DND-41 (cell line): ENCODE results near the gene TM4SF5.

Experiments used
- ATAC-seq: fragments of 200-7000 bp; cut with Tn5 transposase; 3 replicates; pipeline ENCODE4 v1.9.1; 2021; ENCODE audit warnings: low read depth; ENCODE audit not compliant: insufficient read depth
- DNase-seq: peaks from one replicate; pipeline ENCODE4 v3.0.0-alpha.2; 2020
- H2AFZ ChIP-seq: 2 replicates; pipeline ENCODE4 v1.6.0; 2012; ENCODE audit warnings: low read depth, low read length
- H3K27ac ChIP-seq: 2 replicates; pipeline ENCODE4 v1.5.1; 2012; ENCODE audit warnings: low read length, inconsistent platforms
- H3K27me3 ChIP-seq: fragments of 200-600 bp; sonication (generic); 2 replicates; pipeline ENCODE4 v1.6.0; 2012; ENCODE audit warnings: low read length, mild to moderate bottlenecking, inconsistent platforms; ENCODE audit not compliant: insufficient read depth, poor library complexity
- H3K36me3 ChIP-seq: 2 replicates; pipeline ENCODE4 v1.5.1; 2012; ENCODE audit warnings: low read length, inconsistent platforms; ENCODE audit not compliant: insufficient read depth
- H3K4me1 ChIP-seq: 2 replicates; pipeline ENCODE4 v1.5.1; 2012; ENCODE audit warnings: mild to moderate bottlenecking, low read length; ENCODE audit not compliant: insufficient read depth
- H3K4me2 ChIP-seq: 2 replicates; pipeline ENCODE4 v1.6.0; 2012; ENCODE audit warnings: mild to moderate bottlenecking, moderate library complexity, low read length, inconsistent platforms; ENCODE audit not compliant: insufficient read depth
- H3K4me3 ChIP-seq, 2 experiments: fragments of 200-600 bp in 1 of 2; shearing (Covaris generic) in 1 of 2; 2 replicates each; pipeline ENCODE4 v1.5.1; 2012 to 2016; ENCODE audit warnings: inconsistent platforms in 2 of 2, low read length in 2 of 2, mild to moderate bottlenecking in 2 of 2, low read depth in 1 of 2, moderate library complexity in 1 of 2
- H3K79me2 ChIP-seq: 2 replicates; pipeline ENCODE4 v1.6.0; 2012; ENCODE audit warnings: low read length, inconsistent platforms; ENCODE audit not compliant: insufficient read depth
- H3K9ac ChIP-seq: 2 replicates; pipeline ENCODE4 v1.6.0; 2012; ENCODE audit warnings: low read depth, mild to moderate bottlenecking, inconsistent platforms, low read length, moderate library complexity
- H3K9me3 ChIP-seq: 2 replicates; pipeline ENCODE4 v1.5.1; 2012; ENCODE audit warnings: low read length, moderate library complexity, mild to moderate bottlenecking, inconsistent platforms; ENCODE audit not compliant: insufficient read depth, severe bottlenecking
- H4K20me1 ChIP-seq: 2 replicates; pipeline ENCODE4 v1.6.0; 2012; ENCODE audit warnings: low read length; ENCODE audit not compliant: insufficient read depth
- EZH2 ChIP-seq: IDR thresholded peaks from 3 replicates; pipeline ENCODE4 v1.6.1; 2012; ENCODE audit warnings: borderline replicate concordance, low read depth, mild to moderate bottlenecking, moderate library complexity, low read length, inconsistent platforms; ENCODE audit not compliant: severe bottlenecking
- TF ChIP-seq, protein P1 (sequence below): IDR thresholded peaks from 2 replicates; pipeline ENCODE4 v1.5.1; 2012; ENCODE audit warnings: borderline replicate concordance, low read length, moderate library complexity, mild to moderate bottlenecking; ENCODE audit not compliant: poor library complexity, severe bottlenecking; ENCODE audit errors: extremely low read depth

TM4SF5 gene, protein sequence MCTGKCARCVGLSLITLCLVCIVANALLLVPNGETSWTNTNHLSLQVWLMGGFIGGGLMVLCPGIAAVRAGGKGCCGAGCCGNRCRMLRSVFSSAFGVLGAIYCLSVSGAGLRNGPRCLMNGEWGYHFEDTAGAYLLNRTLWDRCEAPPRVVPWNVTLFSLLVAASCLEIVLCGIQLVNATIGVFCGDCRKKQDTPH

GRCh38 chr17:4771519-4772234 lies at the start of gene TM4SF5:
Gene TM4SF5 (plus strand): TSS chr17:4771886. CDS start chr17:4771923, 37 bp downstream.
- Histone ChIP-seq H3K79me2 (no peaks in the 10 kb centered on the region), H3K36me3 (no peaks in the 10 kb centered on the region), H4K20me1 (no peaks in the 10 kb centered on the region), H3K9me3 (no peaks in the 10 kb centered on the region), H3K27ac (no peak within 1 kb of the TSS), H3K4me3 (no peak within 1 kb of the TSS), H3K9ac (no peak within 1 kb of the TSS), H3K4me1 (no peaks in the 10 kb centered on the region), H3K27me3 (peaks cover 5% of the 10 kb centered on the region), H2AFZ (no peak within 1 kb of the TSS), H3K4me2 (no peak within 1 kb of the TSS)
- ATAC-seq, result peak; percentile 83
- no peak for TF ChIP-seq EZH2
- TF ChIP-seq, protein P1, sequence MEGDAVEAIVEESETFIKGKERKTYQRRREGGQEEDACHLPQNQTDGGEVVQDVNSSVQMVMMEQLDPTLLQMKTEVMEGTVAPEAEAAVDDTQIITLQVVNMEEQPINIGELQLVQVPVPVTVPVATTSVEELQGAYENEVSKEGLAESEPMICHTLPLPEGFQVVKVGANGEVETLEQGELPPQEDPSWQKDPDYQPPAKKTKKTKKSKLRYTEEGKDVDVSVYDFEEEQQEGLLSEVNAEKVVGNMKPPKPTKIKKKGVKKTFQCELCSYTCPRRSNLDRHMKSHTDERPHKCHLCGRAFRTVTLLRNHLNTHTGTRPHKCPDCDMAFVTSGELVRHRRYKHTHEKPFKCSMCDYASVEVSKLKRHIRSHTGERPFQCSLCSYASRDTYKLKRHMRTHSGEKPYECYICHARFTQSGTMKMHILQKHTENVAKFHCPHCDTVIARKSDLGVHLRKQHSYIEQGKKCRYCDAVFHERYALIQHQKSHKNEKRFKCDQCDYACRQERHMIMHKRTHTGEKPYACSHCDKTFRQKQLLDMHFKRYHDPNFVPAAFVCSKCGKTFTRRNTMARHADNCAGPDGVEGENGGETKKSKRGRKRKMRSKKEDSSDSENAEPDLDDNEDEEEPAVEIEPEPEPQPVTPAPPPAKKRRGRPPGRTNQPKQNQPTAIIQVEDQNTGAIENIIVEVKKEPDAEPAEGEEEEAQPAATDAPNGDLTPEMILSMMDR, result no peak
- peak; percentile 41 for DNase-seq

GRCh38 chr17:4722678-4723240 lies 48.9 kb upstream of the TM4SF5 start:
- Histone ChIP-seq H4K20me1 (no peaks in the 10 kb centered on the region), H3K79me2 (no peaks in the 10 kb centered on the region), H3K27ac (no peak overlapping the region), H2AFZ (no peak overlapping the region), H3K36me3 (peaks cover 30% of the 10 kb centered on the region), H3K4me1 (no peaks in the 10 kb centered on the region), H3K9me3 (no peaks in the 10 kb centered on the region), H3K4me3 (no peak overlapping the region), H3K9ac (no peak overlapping the region), H3K27me3 (no peaks in the 10 kb centered on the region), H3K4me2 (no peak overlapping the region)
- DNase-seq (no peak), ATAC-seq (no peak)
- TF ChIP-seq, protein P1, result no peak
- no peak for TF ChIP-seq EZH2

GRCh38 chr17:4724650-4725049 lies 47.0 kb upstream of the TM4SF5 start:
- TF ChIP-seq EZH2, result no peak
- TF ChIP-seq, protein P1, result no peak
- no peak overlapping the region for H3K9ac ChIP-seq
- H3K4me1 ChIP-seq, result no peaks in the 10 kb centered on the region
- no peak overlapping the region for H3K4me3 ChIP-seq
- no peaks in the 10 kb centered on the region for H3K27me3 ChIP-seq
- ATAC-seq (no peak), DNase-seq (no peak)
- no peak overlapping the region for H3K27ac ChIP-seq
- H3K9me3 ChIP-seq, result no peaks in the 10 kb centered on the region
- no peaks in the 10 kb centered on the region for H4K20me1 ChIP-seq
- H2AFZ ChIP-seq, result no peak overlapping the region
- no peaks in the 10 kb centered on the region for H3K79me2 ChIP-seq
- peaks cover 12% of the 10 kb centered on the region for H3K36me3 ChIP-seq
- no peak overlapping the region for H3K4me2 ChIP-seq
